Measurements from ENCODE around the gene TTI1.

Gene TTI1

DNA sequence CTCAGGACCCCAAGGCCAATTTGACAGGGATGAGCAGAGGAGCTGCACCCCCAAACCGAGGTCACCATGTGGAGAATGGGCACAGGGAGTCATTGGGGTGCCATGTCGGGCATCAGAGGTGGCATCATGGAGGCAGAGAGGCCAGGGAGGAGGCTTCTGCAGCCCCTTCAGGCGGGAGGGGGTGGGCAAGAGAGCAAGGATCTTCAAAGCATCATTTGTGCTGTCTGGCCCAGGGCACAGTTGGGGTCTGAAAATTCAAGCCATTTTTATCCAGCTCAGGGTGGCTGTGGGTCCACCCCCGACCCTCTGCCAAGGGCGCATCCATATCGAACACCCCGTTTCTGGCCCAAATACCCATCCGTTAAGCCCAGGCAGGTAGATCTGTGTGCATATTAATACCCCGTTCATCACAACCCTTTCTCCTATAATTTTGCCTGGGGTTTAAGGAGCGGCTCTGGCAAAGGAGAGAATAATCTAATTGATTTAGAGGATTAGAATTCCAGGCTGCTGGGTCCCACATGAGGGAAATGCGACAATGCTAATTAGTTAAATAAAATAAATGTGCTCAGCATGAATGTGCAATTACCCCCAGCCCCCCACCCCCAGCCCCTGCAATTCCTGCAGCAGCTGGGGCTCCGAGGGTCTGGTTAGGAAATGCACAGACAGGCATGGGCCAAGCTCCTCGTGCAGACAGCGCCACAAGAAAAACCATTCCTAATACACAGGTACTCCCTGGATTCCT is 98.5 kb downstream of the TTI1 start:
- no peak overlapping the region for H3K4me2 ChIP-seq (ENCODE audit: insufficient read depth, low read length, poor library complexity, severe bottlenecking)
- H2BK15ac ChIP-seq (ENCODE audit: low read length), result peak overlapping the region; percentile 10
- H4K91ac ChIP-seq (ENCODE audit: low read depth, low read length, poor library complexity), result no peak overlapping the region
- no peak overlapping the region for H2BK12ac ChIP-seq (ENCODE audit: low read length)
- no peaks in the 10 kb centered on the region for H3K9me3 ChIP-seq (replicated peaks in 1 of 2; ENCODE audit: control insufficient read depth in 2 of 2, insufficient read depth in 1 of 2, low read depth in 1 of 2, low read length in 2 of 2)
- H3K27ac ChIP-seq (replicated peaks; ENCODE audit: low read length), result no peak overlapping the region
- no peaks in the 10 kb centered on the region for H3K79me1 ChIP-seq (ENCODE audit: low read depth, low read length)
- H3K18ac ChIP-seq (ENCODE audit: low read length), result peak overlapping the region; percentile 46
- H2AFZ ChIP-seq (ENCODE audit: low read length), result no peak overlapping the region
- H3K9ac ChIP-seq (ENCODE audit: low read depth, low read length, poor library complexity), result no peak overlapping the region
- no peak overlapping the region for H3K14ac ChIP-seq (ENCODE audit: low read length)
- peak overlapping the region; percentile 82 for H2AK5ac ChIP-seq (ENCODE audit: low read depth, low read length)
- peak overlapping the region; percentile 48 for H4K8ac ChIP-seq (ENCODE audit: low read depth, low read length)
- no peak overlapping the region for H2BK5ac ChIP-seq (ENCODE audit: low read length)
- peak overlapping the region; percentile 81 for H3K4ac ChIP-seq (ENCODE audit: low read length)
- H3K27me3 ChIP-seq (ENCODE audit: control insufficient read depth in 3 of 3, insufficient read depth in 3 of 3, low read depth in 1 of 3, low read length in 3 of 3), result peaks cover 0 to 2% (median 0%) of the 10 kb centered on the region in 3 experiments
- peaks cover 0 to 15% of the 10 kb centered on the region in 2 donors for H3K4me1 ChIP-seq (ENCODE audit: control insufficient read depth in 2 of 2, insufficient read depth in 1 of 2, low read depth in 1 of 2, low read length in 2 of 2)
- H3K4me3 ChIP-seq (ENCODE audit: low read length in 2 of 2), result no peak overlapping the region
- no peaks in the 10 kb centered on the region for H3K36me3 ChIP-seq (replicated peaks in 1 of 2; ENCODE audit: control insufficient read depth in 2 of 2, insufficient read depth in 2 of 2, low read length in 2 of 2)
- peak overlapping the region; percentile 28 for H3K23ac ChIP-seq (ENCODE audit: low read depth, low read length, poor library complexity)
- no CpG with 5 or more reads among the region's 14 CpGs for WGBS, 2 donors (ENCODE audit: extremely low coverage in 2 of 2, insufficient read length in 2 of 2, insufficient replicate concordance in 1 of 2)
- DNase-seq (ENCODE audit: low spot score), result no peak
- H2BK120ac ChIP-seq (ENCODE audit: low read depth, low read length), result no peak overlapping the region

DNA sequence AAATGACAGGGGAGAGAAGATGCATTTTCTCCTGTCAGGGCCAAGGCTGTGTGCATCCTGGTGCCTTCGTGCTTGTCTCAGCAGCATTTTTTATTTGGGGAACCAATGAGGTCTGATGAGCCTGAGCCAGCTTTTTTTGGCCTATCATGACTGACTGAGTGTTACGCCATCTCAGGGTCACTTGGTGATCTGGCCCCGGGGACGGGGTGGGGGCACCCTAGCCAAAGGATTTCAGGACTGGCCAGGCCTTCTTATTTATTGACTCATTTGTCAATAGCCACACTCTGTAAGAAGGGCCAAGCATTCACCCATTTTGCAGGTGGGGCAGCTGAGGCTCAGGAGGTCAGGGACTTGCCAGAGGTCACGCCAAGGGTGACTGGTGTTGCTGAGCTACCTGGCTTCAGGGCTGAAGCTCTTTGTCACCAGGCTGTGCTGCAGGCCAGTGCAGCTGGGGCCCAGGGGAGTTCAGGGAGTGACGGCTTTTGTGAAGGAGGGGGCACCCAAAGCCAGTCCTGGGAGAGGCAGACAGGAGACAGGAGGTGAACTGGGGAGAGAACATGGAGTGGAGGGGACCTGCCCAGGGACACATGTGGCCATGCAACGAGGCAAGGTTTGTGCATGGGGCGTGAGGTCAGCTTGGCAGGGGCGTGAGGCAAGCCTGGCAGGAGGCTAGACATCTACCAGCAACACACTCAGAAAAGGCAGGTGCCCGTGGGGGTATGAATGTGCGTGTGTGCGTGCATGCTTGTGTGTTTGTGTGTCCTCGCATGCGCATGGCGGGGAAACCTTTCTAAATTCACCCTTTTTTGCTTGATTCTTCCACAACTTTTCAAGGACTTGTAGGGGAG is 99.2 kb downstream of the TTI1 start:
- H3K14ac ChIP-seq (ENCODE audit: low read length), result no peak overlapping the region
- H3K9me3 ChIP-seq (replicated peaks in 1 of 2; ENCODE audit: control insufficient read depth in 2 of 2, insufficient read depth in 1 of 2, low read depth in 1 of 2, low read length in 2 of 2), result no peaks in the 10 kb centered on the region
- H3K9ac ChIP-seq (ENCODE audit: low read depth, low read length, poor library complexity), result no peak overlapping the region
- H2AFZ ChIP-seq (ENCODE audit: low read length), result no peak overlapping the region
- H3K27ac ChIP-seq (replicated peaks; ENCODE audit: low read length), result no peak overlapping the region
- H3K4me3 ChIP-seq (ENCODE audit: low read length in 2 of 2), result no peak overlapping the region
- H3K18ac ChIP-seq (ENCODE audit: low read length), result peak overlapping the region; percentile 44
- H2BK12ac ChIP-seq (ENCODE audit: low read length), result no peak overlapping the region
- peaks cover 0 to 15% of the 10 kb centered on the region in 2 donors for H3K4me1 ChIP-seq (ENCODE audit: control insufficient read depth in 2 of 2, insufficient read depth in 1 of 2, low read depth in 1 of 2, low read length in 2 of 2)
- H4K91ac ChIP-seq (ENCODE audit: low read depth, low read length, poor library complexity), result no peak overlapping the region
- H2BK5ac ChIP-seq (ENCODE audit: low read length), result no peak overlapping the region
- H2BK120ac ChIP-seq (ENCODE audit: low read depth, low read length), result no peak overlapping the region
- no peak overlapping the region for H3K4me2 ChIP-seq (ENCODE audit: insufficient read depth, low read length, poor library complexity, severe bottlenecking)
- WGBS, 2 donors (ENCODE audit: extremely low coverage in 2 of 2, insufficient read length in 2 of 2, insufficient replicate concordance in 1 of 2), result no CpG with 5 or more reads among the region's 15 CpGs
- no peaks in the 10 kb centered on the region for H3K79me1 ChIP-seq (ENCODE audit: low read depth, low read length)
- DNase-seq (ENCODE audit: low spot score), result no peak
- peak overlapping the region; percentile 68 for H3K23ac ChIP-seq (ENCODE audit: low read depth, low read length, poor library complexity)
- peak overlapping the region; percentile 10 for H2BK15ac ChIP-seq (ENCODE audit: low read length)
- peak overlapping the region; percentile 82 for H2AK5ac ChIP-seq (ENCODE audit: low read depth, low read length)
- peaks cover 0 to 2% (median 2%) of the 10 kb centered on the region in 3 experiments for H3K27me3 ChIP-seq (ENCODE audit: control insufficient read depth in 3 of 3, insufficient read depth in 3 of 3, low read depth in 1 of 3, low read length in 3 of 3)
- H4K8ac ChIP-seq (ENCODE audit: low read depth, low read length), result peak overlapping the region; percentile 85
- H3K36me3 ChIP-seq (replicated peaks in 1 of 2; ENCODE audit: control insufficient read depth in 2 of 2, insufficient read depth in 2 of 2, low read length in 2 of 2), result no peaks in the 10 kb centered on the region
- H3K4ac ChIP-seq (ENCODE audit: low read length), result no peak overlapping the region

All from neuronal stem cell (in vitro differentiated cells).